ENCODE measurements around the gene SDSL.
A peak's percentile ranks its signal among the peaks of the same experiment; 100 is the strongest.

The SDSL gene

DNA sequence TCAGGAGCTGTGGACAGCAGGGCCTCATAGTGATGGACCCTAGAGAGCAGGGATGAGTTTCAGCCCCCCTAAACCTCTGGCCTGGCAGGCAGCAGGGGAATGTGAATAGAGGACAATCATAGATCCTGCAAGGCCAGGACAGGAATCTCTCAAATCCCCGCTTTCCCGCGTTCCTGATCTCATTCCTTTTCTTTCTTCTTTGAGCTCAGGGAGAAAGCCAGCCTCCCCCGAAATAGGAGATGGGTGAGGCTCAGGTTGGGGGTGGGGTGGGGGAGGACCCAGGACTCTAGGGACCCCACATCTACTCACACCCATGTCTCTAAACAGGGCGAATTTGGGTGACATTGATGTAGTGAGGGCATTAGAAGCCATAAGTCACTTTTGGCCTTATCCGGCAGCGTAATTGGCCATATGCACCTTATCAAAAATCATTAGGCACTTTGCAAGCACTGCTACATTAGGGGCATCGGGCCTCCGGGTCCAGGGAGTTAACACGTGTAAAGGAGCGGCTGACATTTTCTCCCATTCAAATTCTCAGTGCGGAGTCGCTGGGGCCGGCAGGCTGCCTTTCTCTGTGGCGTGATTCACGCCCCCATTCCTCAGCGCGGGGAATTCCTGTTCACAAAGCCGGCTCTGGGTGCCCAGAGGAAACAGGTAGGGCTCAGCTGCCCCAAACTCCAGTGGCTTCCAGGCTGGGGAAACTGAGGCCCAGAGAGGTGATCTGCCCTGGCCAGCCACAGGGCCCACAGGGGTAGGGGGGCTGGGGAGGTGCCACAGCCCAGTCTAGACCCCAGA, 48.0 kb downstream of the SDSL start:
- DNase-seq: no peak

GRCh38 chr12:113470871-113471618, 48.9 kb downstream of the SDSL start:
- DNase-seq: no peak

DNA sequence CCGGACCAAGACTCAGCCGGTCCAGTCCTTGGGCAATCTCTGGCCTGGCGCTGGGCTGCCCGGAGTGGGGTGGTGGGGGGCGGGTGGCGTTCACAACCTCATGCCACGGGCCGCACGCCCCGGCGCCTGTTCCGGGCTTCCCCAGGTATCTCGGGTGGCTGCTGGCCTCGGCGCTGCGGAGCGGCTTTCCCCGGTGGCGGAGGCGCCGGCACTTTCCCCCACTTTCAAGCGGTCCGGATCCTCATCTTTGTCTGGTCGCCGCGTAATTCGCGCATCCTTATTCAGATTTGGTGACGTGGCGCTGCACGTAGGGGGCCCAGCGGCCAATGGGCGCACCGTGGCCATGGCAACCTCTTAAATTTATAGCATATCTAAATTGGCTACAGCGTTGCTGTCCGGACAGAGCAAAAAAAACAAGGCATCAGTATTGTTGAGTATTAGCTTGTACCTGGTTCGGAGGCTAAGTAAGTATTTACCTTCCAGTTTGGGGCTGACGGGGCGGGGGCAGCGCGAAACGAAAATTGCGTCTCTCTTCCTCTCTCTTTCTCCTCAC, 49.5 kb downstream of the SDSL start, which contains the start of gene LHX5:
Gene LHX5, minus strand, starts transcription at position 253 of the 553 bp plus-strand sequence. CDS start 373 bp downstream, outside the sequence.
- no peak for DNase-seq

- DNase-seq: no peak
Observed at GRCh38 chr12:113472191-113473121, 50.3 kb downstream of the SDSL start.

DNA sequence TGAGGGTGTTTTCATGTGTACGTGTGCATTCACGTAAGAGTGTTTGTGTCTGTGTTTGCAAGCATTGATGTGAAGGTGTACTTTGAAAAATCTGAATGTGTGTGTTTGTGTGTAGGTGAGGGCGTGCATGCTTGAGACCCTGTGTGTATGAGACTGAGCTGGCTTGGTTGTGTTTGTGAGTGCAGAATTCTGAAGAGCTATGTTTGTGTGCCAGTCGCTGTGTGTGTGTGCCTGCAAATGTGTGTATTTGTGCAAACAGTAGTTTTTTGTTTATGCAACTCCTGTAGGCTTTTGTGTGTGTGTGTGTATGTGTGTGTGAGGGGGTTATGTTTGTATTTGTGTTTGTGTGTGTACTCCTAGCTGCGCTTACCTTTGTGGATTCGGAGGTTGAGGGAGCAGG, 51.2 kb downstream of the SDSL start:
- no peak for DNase-seq

DNA sequence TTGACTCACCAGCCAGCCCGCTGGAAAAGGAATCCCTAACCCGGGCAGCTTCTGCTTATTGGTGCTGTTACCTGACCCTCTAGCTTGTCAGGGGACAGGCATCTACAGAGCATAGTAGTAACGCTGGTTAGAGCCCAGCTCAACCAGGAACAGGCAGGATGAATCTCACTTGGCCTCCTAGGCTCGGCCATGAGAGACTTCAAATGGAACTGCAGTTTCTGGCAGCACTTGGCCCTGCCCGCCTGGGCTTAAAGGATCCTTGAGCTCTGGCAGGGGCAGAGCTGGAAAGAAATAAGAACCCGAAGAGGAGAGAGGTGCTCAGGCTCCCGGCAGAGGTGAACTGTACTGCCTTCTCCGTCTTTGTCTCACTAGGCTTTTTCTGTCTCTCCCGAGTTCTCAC, 51.8 kb downstream of the SDSL start:
- DNase-seq: no peak

DNA sequence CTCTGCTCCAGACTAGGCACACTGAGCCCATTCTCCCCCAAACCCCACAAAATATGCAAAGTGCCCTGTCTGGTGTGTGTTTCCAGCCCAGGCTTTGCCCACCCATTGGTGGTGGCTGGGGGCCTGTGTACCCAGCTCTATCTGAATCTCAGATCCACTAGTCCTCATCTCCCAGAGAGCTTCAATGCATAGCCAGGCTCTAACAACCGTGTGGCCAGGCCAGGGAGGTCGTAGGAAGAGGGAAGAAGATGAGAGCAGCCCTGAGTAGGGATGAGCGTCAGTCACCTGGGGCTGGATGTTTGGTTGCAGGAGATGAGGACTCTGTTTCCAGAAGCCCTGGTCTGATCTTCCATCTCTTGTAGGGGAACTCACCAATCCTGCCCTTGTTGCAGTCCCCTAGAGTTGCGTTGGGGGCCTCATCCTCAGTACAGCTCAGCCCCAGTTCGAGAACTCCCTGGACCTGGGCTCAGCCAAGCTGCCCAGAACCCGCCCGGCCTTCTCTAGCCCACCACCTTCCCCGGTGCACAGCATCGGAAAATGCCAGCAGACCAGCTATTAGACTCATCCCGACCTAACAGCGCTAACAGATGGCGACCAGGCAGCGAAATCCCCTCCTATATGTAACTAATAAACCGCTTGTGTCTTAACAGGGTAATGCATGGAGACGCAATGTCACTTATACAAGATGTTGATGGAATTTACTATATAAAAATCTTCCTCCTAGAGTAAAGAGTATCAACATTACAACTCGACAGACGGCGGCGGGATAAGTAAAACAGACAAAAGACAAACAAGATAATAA, 52.7 kb downstream of the SDSL start:
- DNase-seq: no peak

- no peak for DNase-seq
Observed at GRCh38 chr12:113475451-113476175, 53.4 kb downstream of the SDSL start.

DNA sequence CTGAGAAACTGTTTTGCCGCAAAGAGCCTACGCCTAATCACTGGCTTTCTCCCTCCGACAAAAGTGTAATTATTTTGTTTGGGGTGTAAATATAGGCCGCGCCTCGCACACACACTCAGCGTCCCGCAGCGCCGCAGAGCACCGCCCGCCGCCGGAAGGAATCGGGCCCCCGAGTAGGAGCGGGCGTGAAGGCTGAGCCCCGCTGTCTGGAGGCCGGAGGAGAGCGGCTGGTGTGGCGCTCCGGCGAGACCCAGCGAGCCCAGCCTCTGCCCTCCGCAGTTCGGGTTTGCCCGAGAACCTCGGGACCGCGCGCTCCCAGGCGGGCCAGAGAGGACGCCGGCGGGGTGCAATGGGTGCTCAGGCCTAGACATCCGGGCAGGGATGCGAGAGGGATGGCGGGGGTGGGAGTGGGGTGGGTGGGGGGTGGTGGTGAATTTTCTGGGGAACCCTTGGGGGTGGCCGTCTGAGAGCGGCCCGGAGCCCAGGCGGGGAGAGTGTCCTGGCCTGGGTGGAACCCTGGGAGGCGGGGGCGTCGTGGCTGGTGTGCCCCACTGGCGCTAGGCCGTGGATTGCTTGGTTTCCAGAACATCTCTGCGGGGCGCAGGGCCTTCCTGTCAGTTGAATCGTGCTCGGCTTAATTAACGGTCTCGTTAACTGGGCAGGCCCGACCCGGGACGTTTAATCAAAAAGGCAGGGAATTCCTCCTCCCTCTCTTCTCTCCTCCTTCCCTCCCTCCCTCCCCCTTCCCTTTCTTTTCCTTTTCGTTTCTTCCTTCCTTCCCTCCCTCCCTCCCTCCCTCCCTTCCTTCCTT, 54.2 kb downstream of the SDSL start:
- no peak for DNase-seq

- DNase-seq: no peak
Observed at GRCh38 chr12:113477171-113477841, 55.1 kb downstream of the SDSL start.

GRCh38 chr12:113477842-113478215, 55.6 kb downstream of the SDSL start:
- DNase-seq: no peak

- no peak for DNase-seq
Observed at GRCh38 chr12:113478351-113479011, 56.3 kb downstream of the SDSL start.

GRCh38 chr12:113479216-113479589, 57.0 kb downstream of the SDSL start:
- no peak for DNase-seq

DNA sequence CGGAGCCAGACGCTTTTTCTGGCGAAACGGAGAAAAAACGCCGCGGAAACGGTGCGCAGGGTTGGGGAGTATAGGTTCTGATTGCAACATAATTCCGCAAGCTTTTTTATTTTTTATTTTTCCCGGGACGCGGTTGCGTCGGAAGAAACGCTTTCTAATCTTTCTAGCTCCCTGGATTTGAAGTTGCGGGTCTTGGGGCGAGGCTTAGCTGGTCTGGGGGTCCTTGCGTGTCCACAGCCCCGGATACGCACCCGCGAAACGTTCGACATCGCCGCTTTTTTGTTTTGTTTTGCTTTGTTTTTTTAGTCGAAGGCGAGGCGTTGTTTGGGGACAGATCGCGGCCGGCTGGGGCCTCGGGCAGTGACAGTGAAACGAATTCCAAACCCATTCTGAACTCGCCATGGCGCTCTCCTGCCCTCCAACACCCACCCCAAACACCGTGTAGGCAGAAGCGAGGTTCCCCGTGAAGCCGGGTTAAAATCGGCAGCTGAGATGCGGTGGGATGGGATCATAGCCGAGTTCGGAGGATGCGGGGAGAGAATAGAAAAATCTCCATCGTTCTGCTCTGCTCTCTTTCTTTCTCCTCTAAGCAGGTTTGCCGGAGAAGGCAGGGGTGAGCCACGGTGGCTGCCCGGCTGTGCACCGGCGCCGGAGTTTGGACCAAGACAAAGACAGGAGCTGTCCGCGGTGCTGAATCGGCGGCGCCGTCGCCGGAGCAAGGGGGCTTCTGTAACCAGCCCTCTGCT, 57.6 kb downstream of the SDSL start:
- DNase-seq: peak; percentile 65

- no peak for DNase-seq
Observed at GRCh38 chr12:113480336-113480971, 58.3 kb downstream of the SDSL start.

DNA sequence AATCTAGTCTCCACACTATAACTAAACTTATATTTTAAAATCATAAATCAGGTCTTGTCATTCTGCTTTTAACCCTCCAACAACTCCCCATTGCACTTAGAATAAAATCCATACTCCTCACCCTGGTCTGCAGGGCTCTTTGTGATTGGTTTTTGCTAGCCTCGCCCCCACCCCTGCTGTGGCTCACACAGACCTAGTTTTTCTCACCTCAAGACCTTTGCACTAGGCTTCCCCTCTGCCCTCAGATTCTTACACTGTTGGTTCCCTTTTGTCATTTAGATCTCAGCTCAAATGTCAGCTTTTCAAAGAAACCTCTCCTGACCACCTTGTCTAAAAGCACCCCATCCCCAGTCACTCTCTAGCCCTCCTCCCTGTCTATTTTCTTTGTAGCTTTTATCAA, 60.2 kb downstream of the SDSL start:
- DNase-seq: no peak

- DNase-seq: no peak
Observed at GRCh38 chr12:113485330-113485729, 63.1 kb downstream of the SDSL start.

GRCh38 chr12:113486722-113487121, 64.5 kb downstream of the SDSL start:
- DNase-seq: no peak
